GM12878 (cell line): ENCODE data around the gene NRP2. TPM values are rescaled to one million over a fixed set of nuclear protein-coding genes. Genes with fewer than 3 reads are reported as not detected.
A peak's percentile ranks its signal among the peaks of the same experiment; 100 is the strongest.

ENCODE experiments used
- ATF2 ChIP-seq: IDR thresholded peaks from 2 replicates; pipeline ENCODE4 v1.6.1; 2012; ENCODE audit warnings: low read length, inconsistent platforms
- CREB1 ChIP-seq: IDR thresholded peaks from 2 replicates; pipeline ENCODE4 v1.6.1; 2012; ENCODE audit warnings: low read depth, mild to moderate bottlenecking, inconsistent platforms
- DPF2 ChIP-seq: fragments of 450-650 bp; IDR thresholded peaks from 2 replicates; pipeline ENCODE4 v1.6.1; 2017; ENCODE audit warnings: mild to moderate bottlenecking
- JUNB ChIP-seq: IDR thresholded peaks from 2 replicates; pipeline ENCODE4 v1.6.1; 2016; ENCODE audit warnings: antibody characterized with exemption, mild to moderate bottlenecking
- JUND ChIP-seq: IDR thresholded peaks from 2 replicates; pipeline ENCODE4 v1.6.1; 2012; ENCODE audit warnings: low read depth, mild to moderate bottlenecking, low read length, improper control_type of control experiment, moderate library complexity
- KLF5 ChIP-seq: fragments of 450-650 bp; IDR thresholded peaks from 2 replicates; pipeline ENCODE4 v1.6.1; 2014; ENCODE audit warnings: mild to moderate bottlenecking; ENCODE audit not compliant: partially characterized antibody
- LARP7 ChIP-seq: fragments of 450-650 bp; IDR thresholded peaks from 2 replicates; pipeline ENCODE4 v1.6.1; 2017; ENCODE audit warnings: mild to moderate bottlenecking
- MXI1 ChIP-seq: fragments of 150-350 bp; IDR thresholded peaks from 2 replicates; pipeline ENCODE4 v1.6.1; 2011; ENCODE audit warnings: low read depth, mild to moderate bottlenecking, inconsistent platforms, low read length, improper control_type of control experiment
- NR2C1 ChIP-seq: fragments of 450-650 bp; IDR thresholded peaks from 2 replicates; pipeline ENCODE4 v1.6.1; 2017; ENCODE audit warnings: antibody characterized with exemption, mild to moderate bottlenecking, moderate library complexity
- NRF1 ChIP-seq: conservative IDR thresholded peaks from 2 replicates; pipeline ENCODE4 v1.6.1; 2011; ENCODE audit warnings: mild to moderate bottlenecking, low read depth, low read length, improper control_type of control experiment
- PAX5 ChIP-seq: IDR thresholded peaks from 2 replicates; pipeline ENCODE4 v1.6.1; 2011; ENCODE audit warnings: low read depth, low read length, borderline replicate concordance
- SREBF1 ChIP-seq: IDR thresholded peaks from 2 replicates; pipeline ENCODE4 v1.6.1; 2012; ENCODE audit warnings: mild to moderate bottlenecking, low read length
- SREBF2 ChIP-seq: IDR thresholded peaks from 2 replicates; pipeline ENCODE4 v1.6.1; 2012; ENCODE audit warnings: mild to moderate bottlenecking, low read length
- SRF ChIP-seq, 2 experiments: IDR thresholded peaks; 2 replicates each; pipeline ENCODE4 v1.6.1; 2011; ENCODE audit warnings: low read depth in 2 of 2, low read length in 2 of 2, mild to moderate bottlenecking in 1 of 2, moderate library complexity in 1 of 2
- STAT3 ChIP-seq: IDR thresholded peaks from 2 replicates; pipeline ENCODE4 v1.6.1; 2011; ENCODE audit warnings: low read depth, low read length, improper control_type of control experiment
- YBX1 ChIP-seq: fragments of 450-650 bp; IDR thresholded peaks from 2 replicates; pipeline ENCODE4 v1.6.1; 2016; ENCODE audit warnings: antibody characterized with exemption
- YY1 ChIP-seq: IDR thresholded peaks from 2 replicates; pipeline ENCODE4 v1.6.1; 2011; ENCODE audit warnings: low read depth, mild to moderate bottlenecking, low read length
- ZNF592 ChIP-seq: fragments of 450-650 bp; IDR thresholded peaks from 2 replicates; pipeline ENCODE4 v1.6.1; 2017; ENCODE audit warnings: mild to moderate bottlenecking, moderate library complexity
- polyA plus RNA-seq, 11 experiments: library from polyadenylated mRNA; depleted of rRNA in 4 of 11; unstranded in 6 of 11; stranded (reverse) in 5 of 11; fragments of >200 nt; fragmentation: Nextera tagmentation in 4 of 11; fragmentation: Illumina TruSeq in 1 of 11; extraction: Ambion mirVana in 4 of 11; extraction: Trizol in 1 of 11; gene quantifications; 1 replicate in 1 of 11; 2 replicates in 10 of 11; pipeline versions ENCODE4 v1.2.1 to v1.2.3, GENCODE V29; 2011 to 2016; ENCODE audit warnings: inconsistent platforms in 2 of 11, missing spikeins in 2 of 11, low read depth in 1 of 11
- total RNA-seq, 4 experiments: library from RNA; depleted of rRNA in 3 of 4; stranded (reverse); fragments of >200 nt in 3 of 4; fragmentation: Illumina TruSeq in 1 of 4; extraction: Trizol in 1 of 4; gene quantifications; 2 replicates each; pipeline versions ENCODE4 v1.2.1 to v1.2.3, GENCODE V29; 2013 to 2021
- TF ChIP-seq, protein P1 (sequence below): fragments of 450-650 bp; conservative IDR thresholded peaks from 2 replicates; pipeline ENCODE4 v1.6.1; 2017; ENCODE audit warnings: mild to moderate bottlenecking, moderate library complexity
- TF ChIP-seq, protein P2 (sequence below): fragments of 450-650 bp; IDR thresholded peaks from 2 replicates; pipeline ENCODE4 v1.6.1; 2017; ENCODE audit warnings: borderline replicate concordance
- TF ChIP-seq, protein P3 (sequence below): fragments of 450-650 bp; IDR thresholded peaks from 2 replicates; pipeline ENCODE4 v1.6.1; 2017; ENCODE audit warnings: mild to moderate bottlenecking

The NRP2 gene
- total and polyA plus RNA-seq, 10 of the 15 experiments (the other 5 are each of a cell fraction or from before 2014, with no cell fraction given), result 0.06 to 1.2 (median 0.46) TPM

DNA sequence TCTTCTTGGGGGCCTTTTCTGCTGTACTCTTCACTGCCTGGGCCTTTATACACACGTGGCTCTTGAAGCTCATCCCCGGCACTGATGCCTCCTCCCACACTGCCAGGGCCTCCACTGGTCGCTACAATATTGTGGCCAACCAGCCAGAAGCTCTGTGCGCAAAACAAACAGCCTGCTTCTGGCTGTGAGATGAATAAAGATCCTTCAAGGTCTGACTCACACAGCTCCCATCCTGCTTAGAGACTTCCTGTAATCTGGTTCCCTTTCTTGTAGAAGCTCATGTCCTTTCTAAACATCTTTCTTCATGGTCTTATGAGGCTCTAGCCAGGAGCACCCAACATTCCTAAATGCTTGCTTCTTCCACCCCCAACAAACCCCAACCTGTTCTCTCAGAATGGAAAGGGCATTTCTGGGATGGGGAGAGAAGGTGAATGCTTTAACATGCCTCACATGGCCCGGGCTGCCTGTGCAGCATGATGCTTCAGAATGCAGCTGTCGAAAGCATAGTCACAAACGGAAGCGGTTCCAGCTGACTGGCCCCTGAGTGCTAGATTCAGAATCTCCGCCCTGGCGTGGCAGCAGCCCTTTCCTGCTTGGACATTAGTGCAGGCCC lies 24.6 kb downstream of the NRP2 start (continued):
- TF ChIP-seq, protein P1, sequence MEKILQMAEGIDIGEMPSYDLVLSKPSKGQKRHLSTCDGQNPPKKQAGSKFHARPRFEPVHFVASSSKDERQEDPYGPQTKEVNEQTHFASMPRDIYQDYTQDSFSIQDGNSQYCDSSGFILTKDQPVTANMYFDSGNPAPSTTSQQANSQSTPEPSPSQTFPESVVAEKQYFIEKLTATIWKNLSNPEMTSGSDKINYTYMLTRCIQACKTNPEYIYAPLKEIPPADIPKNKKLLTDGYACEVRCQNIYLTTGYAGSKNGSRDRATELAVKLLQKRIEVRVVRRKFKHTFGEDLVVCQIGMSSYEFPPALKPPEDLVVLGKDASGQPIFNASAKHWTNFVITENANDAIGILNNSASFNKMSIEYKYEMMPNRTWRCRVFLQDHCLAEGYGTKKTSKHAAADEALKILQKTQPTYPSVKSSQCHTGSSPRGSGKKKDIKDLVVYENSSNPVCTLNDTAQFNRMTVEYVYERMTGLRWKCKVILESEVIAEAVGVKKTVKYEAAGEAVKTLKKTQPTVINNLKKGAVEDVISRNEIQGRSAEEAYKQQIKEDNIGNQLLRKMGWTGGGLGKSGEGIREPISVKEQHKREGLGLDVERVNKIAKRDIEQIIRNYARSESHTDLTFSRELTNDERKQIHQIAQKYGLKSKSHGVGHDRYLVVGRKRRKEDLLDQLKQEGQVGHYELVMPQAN, result no peak
- TF ChIP-seq NRF1 (no peak), STAT3 (no peak), YY1 (0 out of 2 replicates have a peak, but pooled peaks have one; percentile 23), MXI1 (peak; percentile 65), KLF5 (no peak), SREBF2 (no peak), YBX1 (no peak), JUNB (peak; percentile 38; the same call in 1 of the 2 replicates), ZNF592 (peak; percentile 74; the same call in 1 of the 2 replicates), LARP7 (0 out of 2 replicates have a peak, but pooled peaks have one; percentile 27), NR2C1 (no peak), PAX5 (peak; percentile 99), SRF (IDR thresholded peaks at IDR 0.05; ENCODE audit: low read depth in 2 of 2, low read length in 2 of 2) (no peak), CREB1 (peak; percentile 52; the same call in 1 of the 2 replicates), SREBF1 (no peak), JUND (no peak), DPF2 (0 out of 2 replicates have a peak, but pooled peaks have one; percentile 61), ATF2 (peak; percentile 54)
- TF ChIP-seq, protein P2, sequence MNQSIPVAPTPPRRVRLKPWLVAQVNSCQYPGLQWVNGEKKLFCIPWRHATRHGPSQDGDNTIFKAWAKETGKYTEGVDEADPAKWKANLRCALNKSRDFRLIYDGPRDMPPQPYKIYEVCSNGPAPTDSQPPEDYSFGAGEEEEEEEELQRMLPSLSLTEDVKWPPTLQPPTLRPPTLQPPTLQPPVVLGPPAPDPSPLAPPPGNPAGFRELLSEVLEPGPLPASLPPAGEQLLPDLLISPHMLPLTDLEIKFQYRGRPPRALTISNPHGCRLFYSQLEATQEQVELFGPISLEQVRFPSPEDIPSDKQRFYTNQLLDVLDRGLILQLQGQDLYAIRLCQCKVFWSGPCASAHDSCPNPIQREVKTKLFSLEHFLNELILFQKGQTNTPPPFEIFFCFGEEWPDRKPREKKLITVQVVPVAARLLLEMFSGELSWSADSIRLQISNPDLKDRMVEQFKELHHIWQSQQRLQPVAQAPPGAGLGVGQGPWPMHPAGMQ, result no peak
- TF ChIP-seq, protein P3, sequence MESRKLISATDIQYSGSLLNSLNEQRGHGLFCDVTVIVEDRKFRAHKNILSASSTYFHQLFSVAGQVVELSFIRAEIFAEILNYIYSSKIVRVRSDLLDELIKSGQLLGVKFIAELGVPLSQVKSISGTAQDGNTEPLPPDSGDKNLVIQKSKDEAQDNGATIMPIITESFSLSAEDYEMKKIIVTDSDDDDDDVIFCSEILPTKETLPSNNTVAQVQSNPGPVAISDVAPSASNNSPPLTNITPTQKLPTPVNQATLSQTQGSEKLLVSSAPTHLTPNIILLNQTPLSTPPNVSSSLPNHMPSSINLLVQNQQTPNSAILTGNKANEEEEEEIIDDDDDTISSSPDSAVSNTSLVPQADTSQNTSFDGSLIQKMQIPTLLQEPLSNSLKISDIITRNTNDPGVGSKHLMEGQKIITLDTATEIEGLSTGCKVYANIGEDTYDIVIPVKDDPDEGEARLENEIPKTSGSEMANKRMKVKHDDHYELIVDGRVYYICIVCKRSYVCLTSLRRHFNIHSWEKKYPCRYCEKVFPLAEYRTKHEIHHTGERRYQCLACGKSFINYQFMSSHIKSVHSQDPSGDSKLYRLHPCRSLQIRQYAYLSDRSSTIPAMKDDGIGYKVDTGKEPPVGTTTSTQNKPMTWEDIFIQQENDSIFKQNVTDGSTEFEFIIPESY, result no peak
